Caco-2 (cell line): ENCODE data around the gene PAIP1. TPM values are rescaled to one million over a fixed set of nuclear protein-coding genes. Genes with fewer than 3 reads are reported as not detected.

ENCODE experiments used
- BruUV-seq: library from RNA; stranded (reverse); fragments of 400-500 nt; replicated peaks from 2 replicates; lab custom pipeline; 2021; lab: Mats Ljungman, UMichigan
- CTCF ChIA-PET: fragments of 300-600 bp; sonication (Branson Sonifier 250); formaldehyde crosslinking; loops from one replicate; lab custom pipeline; 2022; ENCODE audit warnings: antibody characterized with exemption; lab: Charles Lee
- POLR2A ChIA-PET: fragments of 300-600 bp; sonication (Branson Sonifier 250); formaldehyde crosslinking; loops from one replicate; lab custom pipeline; 2022; ENCODE audit warnings: antibody characterized with exemption; lab: Charles Lee
- DNase-seq, 2 experiments: peaks; one replicate each; pipeline versions ENCODE4 v3.0.0 to v3.0.0-alpha.2; 2020 to 2022
- H3K27me3 ChIP-seq: replicated peaks from 2 replicates; pipeline ENCODE4 v1.6.0; 2011; ENCODE audit warnings: low read length; ENCODE audit not compliant: control insufficient read depth, insufficient read depth
- H3K36me3 ChIP-seq: 2 replicates; pipeline ENCODE4 v1.5.1; 2011; ENCODE audit warnings: low read length; ENCODE audit not compliant: control insufficient read depth, insufficient read depth
- H3K4me1 ChIP-seq: fragments of 250-450 bp; sonication (Bioruptor Pico); 2 replicates; pipeline ENCODE4 v1.5.1; 2020; ENCODE audit warnings: mild to moderate bottlenecking
- H3K4me3 ChIP-seq: 2 replicates; pipeline ENCODE4 v1.5.1; 2011; ENCODE audit warnings: low read depth, mild to moderate bottlenecking, control low read depth, low read length
- H3K9me3 ChIP-seq: fragments of 250-450 bp; sonication (Bioruptor Pico); 2 replicates; pipeline ENCODE4 v1.5.1; 2020; ENCODE audit warnings: mild to moderate bottlenecking, moderate library complexity
- H3K27ac Mint-ChIP-seq: one replicate; pipeline ENCODE4 v1.8.0; 2022; ENCODE audit warnings: mixed read lengths; ENCODE audit not compliant: unreplicated experiment
- H3K27me3 Mint-ChIP-seq: one replicate; pipeline ENCODE4 v1.8.0; 2022; ENCODE audit warnings: mixed read lengths; ENCODE audit not compliant: insufficient read depth, unreplicated experiment
- H3K36me3 Mint-ChIP-seq: one replicate; pipeline ENCODE4 v1.8.0; 2022; ENCODE audit warnings: mild to moderate bottlenecking, mixed read lengths; ENCODE audit not compliant: insufficient read depth, unreplicated experiment
- H3K4me1 Mint-ChIP-seq: one replicate; pipeline ENCODE4 v1.8.0; 2022; ENCODE audit warnings: low read depth, mixed read lengths; ENCODE audit not compliant: unreplicated experiment
- H3K4me3 Mint-ChIP-seq: one replicate; pipeline ENCODE4 v1.8.0; 2022; ENCODE audit warnings: mild to moderate bottlenecking, moderate library complexity, mixed read lengths; ENCODE audit not compliant: unreplicated experiment
- H3K9me3 Mint-ChIP-seq: one replicate; pipeline ENCODE4 v1.8.0; 2022; ENCODE audit warnings: mixed read lengths; ENCODE audit not compliant: unreplicated experiment
- CTCF ChIP-seq, 2 experiments: fragments of 200-600 bp in 1 of 2; IDR thresholded peaks; 1 replicate in 1 of 2; 2 replicates in 1 of 2; pipeline versions ENCODE4 v1.5.1 to v1.8.0; 2011 to 2022; ENCODE audit warnings: antibody characterized with exemption in 1 of 2, control low read depth in 1 of 2, inconsistent platforms in 1 of 2, low read depth in 1 of 2, low read length in 1 of 2, mild to moderate bottlenecking in 1 of 2, moderate library complexity in 1 of 2; ENCODE audit not compliant: insufficient read depth in 1 of 2, severe bottlenecking in 1 of 2, unreplicated experiment in 1 of 2
- intact Hi-C: fragments of 100-400 bp; cut with micrococcal nuclease; formaldehyde crosslinking; loops from one replicate; pipeline ENCODE4 v1.10.0; 2022; ENCODE audit not compliant: unreplicated experiment
- total RNA-seq: library from RNA; stranded (reverse); gene quantifications from 2 replicates; pipeline ENCODE4 v1.2.3, GENCODE V29; 2022

PAIP1 gene
- total RNA-seq, 1 experiment from 2014 or later = 121 TPM

- no peaks in the 10 kb centered on the region for H3K4me1 Mint-ChIP-seq
- intact Hi-C loops = no loop called here
- no peaks in the 10 kb centered on the region for H3K27me3 Mint-ChIP-seq
- no peak for DNase-seq
- peaks cover 3% of the 10 kb centered on the region for H3K36me3 ChIP-seq
- no peak overlapping the region for H3K4me3 Mint-ChIP-seq
- no peaks in the 10 kb centered on the region for H3K27me3 ChIP-seq
- CTCF ChIA-PET = no interaction called here
- H3K9me3 Mint-ChIP-seq = no peaks in the 10 kb centered on the region
- no peaks in the 10 kb centered on the region for H3K4me1 ChIP-seq
- POLR2A ChIA-PET = no interaction called here
- peaks cover 87% of the 10 kb centered on the region for H3K36me3 Mint-ChIP-seq
- H3K27ac Mint-ChIP-seq = no peak overlapping the region
- no peak overlapping the region for H3K4me3 ChIP-seq
- no TSS peak for BruUV-seq
- no peak for TF ChIP-seq CTCF (IDR thresholded peaks at IDR 0.05; ENCODE audit: insufficient read depth in 1 of 2, low read depth in 1 of 2, low read length in 1 of 2, severe bottlenecking in 1 of 2, unreplicated experiment in 1 of 2)
- no peaks in the 10 kb centered on the region for H3K9me3 ChIP-seq
These were observed 26.2 kb downstream of the PAIP1 start for GRCh38 chr5:43530648-43531047.

GRCh38 chr5:43523662-43524072 is 33.2 kb downstream of the PAIP1 start:
- Mint-ChIP-seq H3K27me3 (no peaks in the 10 kb centered on the region), H3K9me3 (no peaks in the 10 kb centered on the region), H3K27ac (no peak overlapping the region), H3K36me3 (peaks cover 47% of the 10 kb centered on the region), H3K4me3 (no peak overlapping the region), H3K4me1 (no peaks in the 10 kb centered on the region)
- POLR2A ChIA-PET = interaction anchor here (2.7 kb wide), 1 partner anchor 8 kb away, joined by 11 read pairs; the partner anchor contains the start of gene C5orf34
- no peaks in the 10 kb centered on the region for H3K4me1 ChIP-seq
- no peak for DNase-seq
- H3K27me3 ChIP-seq = no peaks in the 10 kb centered on the region
- peaks cover 1% of the 10 kb centered on the region for H3K36me3 ChIP-seq
- H3K4me3 ChIP-seq = no peak overlapping the region
- intact Hi-C loops = no loop called here
- TF ChIP-seq CTCF (IDR thresholded peaks at IDR 0.05; ENCODE audit: insufficient read depth in 1 of 2, low read depth in 1 of 2, low read length in 1 of 2, severe bottlenecking in 1 of 2, unreplicated experiment in 1 of 2) = no peak
- no TSS peak for BruUV-seq
- CTCF ChIA-PET = interaction anchor here (1.6 kb wide), 1 partner anchor 39 kb away, joined by 8 read pairs; the partner anchor contains the start of gene TMEM267
- no peaks in the 10 kb centered on the region for H3K9me3 ChIP-seq

GRCh38 chr5:43520615-43521014 is 36.3 kb downstream of the PAIP1 start:
- Histone ChIP-seq H3K27me3 (no peaks in the 10 kb centered on the region), H3K4me3 (no peak overlapping the region), H3K4me1 (no peaks in the 10 kb centered on the region), H3K36me3 (peaks cover 1% of the 10 kb centered on the region), H3K9me3 (no peaks in the 10 kb centered on the region)
- Mint-ChIP-seq H3K27ac (no peak overlapping the region), H3K36me3 (peaks cover 26% of the 10 kb centered on the region), H3K9me3 (no peaks in the 10 kb centered on the region), H3K4me1 (no peaks in the 10 kb centered on the region), H3K27me3 (no peaks in the 10 kb centered on the region), H3K4me3 (no peak overlapping the region)
- BruUV-seq = no TSS peak
- no peak for TF ChIP-seq CTCF (IDR thresholded peaks at IDR 0.05; ENCODE audit: insufficient read depth in 1 of 2, low read depth in 1 of 2, low read length in 1 of 2, severe bottlenecking in 1 of 2, unreplicated experiment in 1 of 2)
- ChIA-PET CTCF (no interaction called here), POLR2A (no interaction called here)
- intact Hi-C loops = no loop called here
- DNase-seq = no peak
